Cardiac muscle cell (in vitro differentiated cells and primary cell): Measurements from ENCODE around the gene MKLN1. TPM values are rescaled to one million over a fixed set of nuclear protein-coding genes. Genes with fewer than 3 reads are reported as not detected.

ENCODE experiments used
- DNase-seq, 2 donors: peaks; one replicate each; pipeline versions ENCODE4 v3.0.0 to v3.0.0-alpha.2; 2010 to 2017; ENCODE audit warnings: low read depth in 1 of 2, low spot score in 1 of 2
- H3K27ac ChIP-seq: fragments of 200-600 bp; sonication (generic); 2 replicates; pipeline ENCODE4 v1.5.1; 2016
- H3K27me3 ChIP-seq: fragments of 200-600 bp; sonication (generic); 2 replicates; pipeline ENCODE4 v1.6.0; 2016; ENCODE audit warnings: control low read depth
- H3K36me3 ChIP-seq: fragments of 200-600 bp; sonication (generic); 2 replicates; pipeline ENCODE4 v1.5.1; 2016; ENCODE audit warnings: control low read depth
- H3K4me1 ChIP-seq: fragments of 200-600 bp; sonication (generic); 2 replicates; pipeline ENCODE4 v1.8.1; 2017; ENCODE audit warnings: low read depth, mild to moderate bottlenecking, mixed run types
- H3K4me3 ChIP-seq: fragments of 200-600 bp; sonication (generic); 2 replicates; pipeline ENCODE4 v1.5.1; 2016; ENCODE audit warnings: mild to moderate bottlenecking
- H3K9me3 ChIP-seq: fragments of 200-600 bp; sonication (generic); 2 replicates; pipeline ENCODE4 v1.5.1; 2017; ENCODE audit warnings: low read depth, mild to moderate bottlenecking, control low read depth
- polyA plus RNA-seq: library from polyadenylated mRNA; unstranded; fragments of >200 nt; fragmentation: Nextera tagmentation; extraction: Ambion mirVana; gene quantifications from 2 replicates; pipeline ENCODE4 v1.2.1, GENCODE V29; 2016
- total RNA-seq: library from RNA; depleted of rRNA; stranded (reverse); fragments of >200 nt; gene quantifications from 2 replicates; pipeline ENCODE4 v1.2.3, GENCODE V29; 2016
- TF ChIP-seq, protein P1 (sequence below): IDR thresholded peaks from 2 replicates; pipeline ENCODE4 v1.5.1; 2012; ENCODE audit warnings: low read depth, mild to moderate bottlenecking, low read length

Gene MKLN1
- total and polyA plus RNA-seq, 2 experiments from 2014 or later, result 26.2 to 35.5 TPM

DNA sequence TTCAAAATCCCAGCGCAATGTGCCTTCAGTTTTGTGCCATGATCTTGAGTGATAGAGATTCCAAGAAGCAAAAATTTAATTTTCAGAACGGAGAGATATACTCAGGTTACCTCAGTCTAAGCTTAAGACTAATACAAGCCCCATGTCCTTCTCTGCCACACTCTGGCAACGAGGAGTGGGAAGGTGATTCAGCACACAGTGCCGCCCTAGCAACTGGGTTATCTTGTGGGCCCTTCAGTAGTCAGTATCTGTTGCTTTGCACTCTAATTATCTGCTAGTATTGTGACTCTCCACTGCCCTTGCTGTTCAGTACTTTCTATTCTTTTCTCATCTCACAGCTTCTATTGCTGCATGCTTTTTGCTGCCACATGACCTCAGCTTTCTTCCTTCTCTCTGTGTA lies 39.2 kb upstream of the MKLN1 start:
- Histone ChIP-seq H3K27ac (no peak overlapping the region), H3K36me3 (no peaks in the 10 kb centered on the region), H3K4me1 (no peaks in the 10 kb centered on the region), H3K27me3 (no peaks in the 10 kb centered on the region), H3K4me3 (no peak overlapping the region), H3K9me3 (no peaks in the 10 kb centered on the region)
- DNase-seq, result no peak
- TF ChIP-seq, protein P1, sequence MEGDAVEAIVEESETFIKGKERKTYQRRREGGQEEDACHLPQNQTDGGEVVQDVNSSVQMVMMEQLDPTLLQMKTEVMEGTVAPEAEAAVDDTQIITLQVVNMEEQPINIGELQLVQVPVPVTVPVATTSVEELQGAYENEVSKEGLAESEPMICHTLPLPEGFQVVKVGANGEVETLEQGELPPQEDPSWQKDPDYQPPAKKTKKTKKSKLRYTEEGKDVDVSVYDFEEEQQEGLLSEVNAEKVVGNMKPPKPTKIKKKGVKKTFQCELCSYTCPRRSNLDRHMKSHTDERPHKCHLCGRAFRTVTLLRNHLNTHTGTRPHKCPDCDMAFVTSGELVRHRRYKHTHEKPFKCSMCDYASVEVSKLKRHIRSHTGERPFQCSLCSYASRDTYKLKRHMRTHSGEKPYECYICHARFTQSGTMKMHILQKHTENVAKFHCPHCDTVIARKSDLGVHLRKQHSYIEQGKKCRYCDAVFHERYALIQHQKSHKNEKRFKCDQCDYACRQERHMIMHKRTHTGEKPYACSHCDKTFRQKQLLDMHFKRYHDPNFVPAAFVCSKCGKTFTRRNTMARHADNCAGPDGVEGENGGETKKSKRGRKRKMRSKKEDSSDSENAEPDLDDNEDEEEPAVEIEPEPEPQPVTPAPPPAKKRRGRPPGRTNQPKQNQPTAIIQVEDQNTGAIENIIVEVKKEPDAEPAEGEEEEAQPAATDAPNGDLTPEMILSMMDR, result no peak

DNA sequence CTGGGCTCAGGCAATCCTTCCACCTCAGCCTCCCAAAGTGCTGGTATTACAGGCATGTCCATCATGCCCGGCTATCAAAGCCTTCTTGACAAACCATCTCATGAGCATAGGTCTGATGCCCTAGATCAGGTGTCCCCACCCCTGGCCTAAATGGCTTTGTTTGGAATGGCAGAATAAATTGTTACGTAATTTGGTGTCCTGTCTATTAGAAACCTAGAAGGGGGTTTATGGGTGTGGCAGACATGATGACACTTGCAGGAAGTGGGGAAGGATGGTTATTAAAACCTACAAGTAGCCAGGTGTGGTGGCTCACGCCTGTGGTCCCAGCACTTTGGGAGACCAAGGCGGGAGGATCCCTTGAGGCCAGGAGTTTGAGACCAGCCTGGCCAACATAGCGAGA lies 38.6 kb upstream of the MKLN1 start:
- Histone ChIP-seq H3K9me3 (no peaks in the 10 kb centered on the region), H3K27me3 (no peaks in the 10 kb centered on the region), H3K36me3 (no peaks in the 10 kb centered on the region), H3K4me1 (no peaks in the 10 kb centered on the region), H3K4me3 (no peak overlapping the region), H3K27ac (no peak overlapping the region)
- DNase-seq, result no peak
- TF ChIP-seq, protein P1, result no peak

DNA sequence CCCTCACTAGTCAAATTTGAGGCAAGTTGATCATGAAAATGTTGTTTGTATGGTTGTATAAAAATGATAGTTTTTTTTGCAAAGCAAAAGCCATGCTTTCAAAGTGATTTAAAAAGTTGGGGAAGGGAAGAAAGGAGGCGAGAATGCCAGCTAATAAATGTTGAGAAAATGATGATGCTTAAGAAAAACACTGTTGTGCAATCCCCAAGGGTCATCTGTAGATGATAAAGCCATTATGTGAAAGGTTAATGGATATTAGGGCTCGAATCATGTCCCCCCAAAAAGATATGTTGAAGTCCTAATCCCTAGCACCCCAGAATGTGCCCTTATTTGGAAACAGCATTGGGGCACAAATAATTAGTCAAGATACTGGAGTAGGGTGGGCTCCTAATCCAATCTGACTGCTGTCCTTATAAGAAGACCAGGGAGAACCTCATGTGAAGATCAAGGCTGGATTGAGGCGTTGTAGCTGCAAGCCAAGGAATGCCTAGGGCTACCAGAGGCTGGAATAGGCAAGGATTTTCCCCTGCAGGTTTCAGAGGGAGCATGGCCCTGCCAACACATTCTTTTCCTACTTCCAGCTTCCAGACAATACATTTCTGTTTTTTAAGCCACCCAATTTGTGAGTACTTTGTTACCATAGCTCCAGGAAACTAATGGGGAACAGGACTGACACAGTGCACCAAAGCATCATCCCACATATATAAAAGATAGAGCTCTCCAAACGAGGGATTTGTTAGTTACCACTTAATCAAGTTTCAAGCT lies 35.4 kb upstream of the MKLN1 start:
- TF ChIP-seq, protein P1, result no peak
- H3K36me3 ChIP-seq, result no peaks in the 10 kb centered on the region

DNA sequence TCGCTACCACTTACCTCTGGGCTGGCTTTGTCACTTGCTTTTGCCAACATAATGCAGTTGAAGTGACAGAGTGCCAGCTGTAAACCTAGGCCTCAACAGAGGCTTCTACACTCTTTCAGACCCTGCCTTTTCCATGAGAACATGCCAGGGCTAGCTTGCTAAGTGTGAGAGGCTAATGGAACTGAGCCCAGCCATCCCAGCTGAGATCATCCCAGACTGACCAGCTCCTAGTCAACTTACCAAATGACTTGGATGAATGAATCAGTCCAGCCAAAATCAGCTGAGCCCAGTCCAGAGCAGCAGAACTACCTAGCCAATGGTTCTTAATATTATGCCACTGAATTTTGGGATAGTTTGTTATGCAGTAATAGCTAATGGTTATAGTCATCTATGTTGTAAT lies 34.7 kb upstream of the MKLN1 start:
- DNase-seq, result peak in 1 of 2 donors; percentile 28
- Histone ChIP-seq H3K36me3 (no peaks in the 10 kb centered on the region), H3K9me3 (no peaks in the 10 kb centered on the region), H3K27me3 (no peaks in the 10 kb centered on the region), H3K4me1 (no peaks in the 10 kb centered on the region), H3K27ac (no peak overlapping the region), H3K4me3 (no peak overlapping the region)
- TF ChIP-seq, protein P1, result no peak

More for the DNA sequence above, 35.4 kb upstream of the MKLN1 start:
- no peaks in the 10 kb centered on the region for H3K9me3 ChIP-seq
- no peaks in the 10 kb centered on the region for H3K4me1 ChIP-seq
- H3K27me3 ChIP-seq, result no peaks in the 10 kb centered on the region
- no peak overlapping the region for H3K27ac ChIP-seq
- no peak for DNase-seq
- H3K4me3 ChIP-seq, result no peak overlapping the region

DNA sequence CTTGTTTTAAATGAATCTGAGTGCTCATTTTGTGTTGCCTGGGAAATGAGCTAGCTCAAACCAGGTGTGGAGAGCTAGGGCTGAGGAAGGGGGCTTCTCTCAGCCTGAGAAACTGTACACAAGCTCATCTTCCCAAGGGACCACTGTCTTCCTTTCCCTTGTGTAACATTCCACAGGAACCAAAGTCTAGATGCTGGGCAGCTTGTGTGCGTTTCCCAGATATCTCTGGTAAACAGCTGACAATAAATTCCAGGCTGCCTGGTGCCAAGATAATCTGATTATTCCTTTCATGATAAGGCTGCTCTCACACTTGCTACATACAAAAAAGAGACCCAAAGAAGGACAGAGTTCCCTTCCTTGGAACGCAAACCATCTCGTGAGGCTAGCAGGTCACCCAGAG lies 33.1 kb upstream of the MKLN1 start:
- no peaks in the 10 kb centered on the region for H3K9me3 ChIP-seq
- no peaks in the 10 kb centered on the region for H3K27me3 ChIP-seq
- DNase-seq, result peak in 1 of 2 donors; percentile 30
- no peak overlapping the region for H3K4me3 ChIP-seq
- H3K36me3 ChIP-seq, result no peaks in the 10 kb centered on the region
- no peak overlapping the region for H3K27ac ChIP-seq
- TF ChIP-seq, protein P1, result no peak
- H3K4me1 ChIP-seq, result no peaks in the 10 kb centered on the region
